D341Med (cell line): ENCODE data around the gene DCAF4.
A peak's percentile ranks its signal among the peaks of the same experiment; 100 is the strongest.
"Not testable (repeated sequence)": the region's sequence is repeated elsewhere in the genome, so short reads cannot be mapped to it uniquely, and the experiment has no call there.

ENCODE experiments used
- DNase-seq: peaks from one replicate; pipeline ENCODE4 v3.0.0; 2012; ENCODE audit warnings: low spot score

Gene DCAF4

DNA sequence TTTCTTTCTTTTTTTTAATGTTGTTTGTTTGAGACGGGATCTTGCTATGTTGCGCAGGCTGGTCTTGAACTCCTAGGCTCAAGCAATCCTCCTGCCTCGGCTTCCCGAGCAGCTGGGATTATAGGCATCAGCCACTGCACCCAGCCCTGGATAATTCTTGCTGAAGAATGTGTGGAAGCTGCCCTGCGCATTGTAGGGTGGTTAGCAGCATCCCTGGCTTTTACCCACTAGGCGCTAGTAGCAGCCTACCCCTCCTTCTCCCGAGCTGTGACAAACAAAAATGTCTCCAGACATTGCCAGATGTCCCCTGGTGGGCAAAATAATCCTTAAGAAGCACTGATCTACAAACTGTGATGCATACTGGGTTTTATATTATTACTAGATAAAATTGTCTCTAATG lies 6.6 kb downstream of the DCAF4 start:
- peak; percentile 64 for DNase-seq

DNA sequence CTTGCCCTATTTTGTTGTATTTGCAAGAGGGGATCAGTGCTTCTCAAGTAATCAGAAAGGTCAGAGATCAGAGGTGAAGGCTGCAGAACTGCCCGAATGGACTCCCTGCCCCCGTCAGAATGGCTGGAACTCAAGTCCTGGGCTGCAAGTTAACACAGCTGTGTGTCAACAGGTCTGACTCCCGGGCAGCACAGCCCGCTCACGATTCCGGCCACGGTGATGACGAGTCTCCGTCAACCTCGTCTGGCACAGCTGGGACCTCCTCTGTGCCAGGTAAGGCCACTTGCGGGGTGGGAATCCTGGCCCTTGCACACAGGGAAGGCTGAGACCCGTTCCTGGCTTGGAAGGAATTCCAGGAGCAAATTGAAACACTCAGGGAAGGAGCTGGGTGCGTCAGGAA lies 13.4 kb downstream of the DCAF4 start:
- no peak for DNase-seq

DNA sequence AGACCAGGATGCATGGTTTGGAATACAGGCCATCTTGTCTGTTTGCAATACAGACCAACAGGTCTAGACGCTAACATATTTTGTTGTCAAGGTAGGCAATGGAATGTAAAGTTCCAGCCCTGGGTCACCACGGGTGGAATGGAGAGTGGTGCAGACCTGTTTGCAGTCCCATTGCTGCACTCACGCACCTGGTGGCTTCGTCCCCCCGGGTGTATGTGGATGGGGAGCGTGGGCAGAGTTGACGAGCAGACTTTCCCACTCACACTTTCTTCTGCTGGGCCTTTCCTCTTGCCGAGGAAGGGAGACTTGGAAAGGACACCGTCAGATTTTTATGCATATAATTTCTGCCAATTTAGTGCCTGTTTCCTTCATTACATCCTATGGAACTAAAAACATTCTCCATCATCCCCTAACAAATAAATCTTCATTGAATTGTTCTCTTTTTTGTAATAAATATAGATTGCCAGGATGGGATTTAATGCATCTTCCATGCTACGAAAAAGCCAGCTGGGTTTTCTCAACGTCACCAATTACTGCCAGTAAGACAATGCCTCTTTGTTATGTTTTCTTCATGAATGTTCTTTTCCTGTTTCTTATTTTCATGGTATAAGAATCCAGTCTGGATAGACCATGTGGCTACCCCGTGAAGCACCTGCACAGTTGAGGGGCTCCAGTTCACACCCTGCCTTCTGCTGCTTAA lies 15.2 kb downstream of the DCAF4 start:
- DNase-seq, result no peak

DNA sequence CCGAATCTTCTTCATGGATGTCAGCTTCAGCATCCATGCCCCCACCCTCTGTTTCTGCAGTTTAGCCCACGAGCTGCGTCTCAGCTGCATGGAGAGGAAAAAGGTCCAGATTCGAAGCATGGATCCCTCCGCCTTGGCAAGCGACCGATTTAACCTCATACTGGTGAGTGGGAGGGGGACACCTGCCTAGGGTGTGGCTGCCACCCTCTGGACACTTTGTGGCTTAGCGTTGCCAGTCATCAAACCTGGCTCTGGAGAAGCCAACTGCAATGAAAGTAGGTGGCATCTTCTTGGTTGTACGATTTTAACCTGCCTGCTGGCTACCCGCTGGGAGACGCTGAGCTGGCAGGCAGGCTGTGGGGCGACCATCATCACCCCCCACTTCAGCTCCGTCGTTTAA lies 16.7 kb downstream of the DCAF4 start:
- no peak for DNase-seq

DNA sequence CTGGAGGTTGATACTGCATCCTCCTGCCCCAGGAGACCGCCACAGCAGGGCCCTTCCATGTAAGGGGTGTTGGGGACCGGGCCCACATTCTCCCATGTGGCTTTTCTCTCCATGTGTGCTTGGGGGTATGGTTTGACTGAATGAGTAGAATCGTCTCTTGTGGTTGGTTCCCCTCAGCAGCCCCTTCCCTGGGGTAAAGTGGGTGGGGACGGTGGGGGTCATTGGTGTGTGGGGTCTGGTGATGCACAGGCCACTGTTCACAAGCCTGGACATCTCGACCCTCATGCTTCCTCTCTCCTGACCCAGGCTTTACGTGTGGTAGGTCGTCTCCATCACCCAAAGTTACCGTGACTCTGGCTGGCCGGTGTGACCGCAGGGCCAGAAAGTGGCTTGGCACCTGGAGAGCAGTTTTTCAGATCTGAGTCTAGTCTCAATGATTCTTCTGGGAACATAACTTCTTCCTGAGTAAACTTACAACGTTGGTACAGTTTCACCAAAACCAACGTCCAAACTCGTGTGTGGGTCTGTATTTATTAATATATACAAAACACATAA lies 17.7 kb downstream of the DCAF4 start:
- no peak for DNase-seq

DNA sequence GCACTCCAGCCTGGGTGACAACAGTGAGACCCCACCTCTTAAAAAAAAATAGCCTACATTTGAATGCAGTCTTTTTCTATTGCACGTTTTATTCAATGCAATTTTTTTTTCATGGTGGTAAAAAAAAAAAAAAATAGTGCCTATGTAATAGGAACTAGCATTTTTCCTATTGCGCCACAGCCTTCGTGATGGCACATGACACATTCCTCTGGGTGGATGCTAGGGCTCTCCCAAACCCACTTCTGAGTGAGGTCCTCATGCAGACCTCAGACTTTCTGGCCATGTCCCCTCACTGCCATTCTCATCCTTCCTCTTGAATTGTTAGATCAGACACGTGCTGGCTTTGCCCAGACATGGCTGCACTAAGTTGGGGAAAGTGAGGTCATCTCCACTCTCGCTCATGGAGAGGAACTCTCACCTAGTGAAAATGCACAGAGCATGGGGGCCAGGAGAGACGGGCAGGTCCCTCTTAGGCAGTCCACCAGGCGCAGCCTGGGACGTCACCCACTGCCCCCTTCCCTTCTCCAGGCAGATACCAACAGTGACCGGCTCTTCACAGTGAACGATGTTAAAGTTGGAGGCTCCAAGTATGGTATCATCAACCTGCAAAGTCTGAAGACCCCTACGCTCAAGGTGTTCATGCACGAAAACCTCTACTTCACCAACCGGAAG lies 19.2 kb downstream of the DCAF4 start:
- no peak for DNase-seq

DNA sequence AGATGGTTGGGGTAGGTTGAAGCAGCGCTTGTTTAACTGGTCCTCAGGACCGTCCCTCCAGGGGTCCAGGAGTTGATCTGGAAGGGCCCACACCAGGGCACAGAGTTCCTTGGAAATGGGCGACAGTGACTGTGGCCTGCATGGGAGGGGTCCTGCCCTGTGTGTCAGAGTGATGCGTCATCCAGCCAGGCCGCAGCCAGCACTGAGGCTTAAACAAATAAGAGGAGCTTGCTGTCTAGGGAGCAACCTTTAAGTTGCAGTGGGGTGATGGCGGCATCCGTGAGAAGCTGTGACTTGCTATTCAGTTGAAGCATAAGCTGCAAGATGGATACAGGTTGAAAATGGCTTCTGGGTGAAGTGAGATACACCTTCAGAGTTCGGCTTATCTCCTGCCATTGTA lies 20.2 kb downstream of the DCAF4 start:
- no peak for DNase-seq

DNA sequence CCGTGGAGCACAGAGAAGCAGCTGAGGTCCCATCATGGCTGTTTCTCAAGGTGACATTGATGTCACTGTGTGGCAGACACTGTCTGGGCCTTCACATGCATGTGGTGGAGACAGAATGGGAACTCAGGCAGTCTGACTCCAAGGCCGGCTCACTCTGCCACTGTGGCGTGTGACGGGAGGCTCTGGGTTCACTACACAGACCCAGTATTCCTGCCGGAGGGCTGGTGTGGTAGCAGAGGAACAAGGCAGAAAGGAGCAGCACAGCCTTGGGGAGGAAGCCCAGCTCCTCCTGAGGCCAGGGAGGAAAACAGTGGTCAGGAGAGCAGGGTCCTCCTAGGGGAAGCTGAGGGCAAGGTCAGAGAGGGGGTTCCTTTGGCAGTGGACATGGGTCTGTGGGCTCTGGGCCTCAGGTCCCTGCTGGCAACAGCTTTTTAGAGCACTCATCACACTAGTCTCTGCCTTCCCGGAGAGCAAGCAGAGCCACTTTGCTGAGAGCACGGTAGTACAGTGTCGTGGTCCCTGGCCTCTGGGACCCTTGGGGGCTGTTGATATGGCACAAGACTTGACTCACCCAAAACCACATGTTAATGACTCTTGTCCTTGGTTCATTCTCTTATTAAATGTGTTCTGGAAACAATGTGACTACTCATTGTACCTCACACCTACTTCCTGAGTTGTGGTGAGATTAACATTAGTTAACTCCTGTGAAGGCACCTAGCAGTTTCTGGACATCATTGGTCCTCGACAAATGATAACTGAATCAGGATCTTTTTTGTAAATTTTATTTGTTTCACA lies 21.3 kb downstream of the DCAF4 start:
- DNase-seq, result no peak

DNA sequence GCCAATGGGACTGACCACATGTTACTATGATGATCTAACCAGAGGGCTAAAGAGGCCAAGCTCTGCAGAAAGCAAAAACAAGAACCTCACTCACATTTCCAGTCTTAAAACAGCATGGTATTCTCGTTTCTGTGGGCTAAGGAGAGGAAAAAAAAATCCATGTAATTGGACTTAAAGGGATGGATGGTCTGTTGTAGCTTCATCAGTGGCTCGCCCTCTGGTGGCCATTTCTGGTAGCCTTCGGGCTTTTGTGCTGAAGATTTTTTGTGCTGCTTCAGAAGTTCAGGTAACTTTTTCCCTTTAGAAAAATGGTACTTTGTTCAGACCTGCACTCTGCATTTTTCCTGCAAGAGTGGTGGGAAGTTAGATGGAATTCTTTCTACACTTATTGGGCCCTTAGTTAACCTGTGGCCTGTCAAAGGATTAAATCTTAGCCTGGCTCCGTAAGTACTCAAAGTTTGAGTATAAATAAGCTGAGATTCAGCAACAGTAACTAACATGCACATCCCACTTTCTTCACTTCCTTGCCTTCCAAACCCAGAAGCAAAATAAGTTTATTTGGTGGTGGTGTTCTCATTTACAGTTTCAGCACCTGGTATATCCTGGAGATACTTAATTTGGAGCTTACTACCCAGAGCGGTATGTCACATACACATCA lies 22.3 kb downstream of the DCAF4 start:
- peak; percentile 68 for DNase-seq

DNA sequence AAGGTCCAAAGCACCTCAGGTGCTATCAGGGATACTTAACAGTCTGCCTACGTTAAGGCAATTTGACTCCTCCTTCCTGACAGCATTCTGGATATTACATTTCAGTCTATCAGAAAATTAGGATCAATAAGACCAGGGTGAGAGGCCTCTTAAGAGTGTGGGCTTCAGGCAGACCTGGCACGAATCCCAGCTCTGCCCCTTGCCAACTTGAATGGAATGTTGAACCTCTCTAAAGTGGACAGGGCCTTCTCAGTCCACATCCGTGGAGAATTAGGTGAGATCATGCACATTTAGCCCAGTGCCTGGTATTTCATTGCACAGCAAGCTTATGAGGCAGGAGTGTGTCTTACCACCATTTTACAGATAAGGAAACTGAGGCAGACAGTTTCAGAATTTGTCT lies 25.9 kb downstream of the DCAF4 start:
- DNase-seq, result no peak

DNA sequence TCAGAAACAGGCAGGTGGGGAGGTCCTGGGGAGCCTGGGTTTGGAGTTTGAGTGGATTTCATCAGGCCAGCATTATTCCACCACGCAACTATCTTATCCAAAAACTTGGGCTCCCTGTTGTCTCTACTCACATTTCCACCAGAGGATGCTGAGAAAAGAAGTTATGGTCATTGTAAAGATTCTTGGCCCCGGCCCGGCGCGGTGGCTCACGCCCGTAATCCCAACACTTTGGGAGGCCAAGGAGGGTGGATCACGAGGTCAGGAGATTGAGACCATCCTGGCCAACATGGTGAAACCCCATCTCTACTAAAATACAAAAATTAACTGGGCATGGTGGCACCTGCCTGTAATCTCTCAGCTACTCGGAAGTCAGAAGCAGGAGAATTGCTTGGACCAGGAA lies 30.5 kb downstream of the DCAF4 start:
- not testable (repeated sequence) for DNase-seq

DNA sequence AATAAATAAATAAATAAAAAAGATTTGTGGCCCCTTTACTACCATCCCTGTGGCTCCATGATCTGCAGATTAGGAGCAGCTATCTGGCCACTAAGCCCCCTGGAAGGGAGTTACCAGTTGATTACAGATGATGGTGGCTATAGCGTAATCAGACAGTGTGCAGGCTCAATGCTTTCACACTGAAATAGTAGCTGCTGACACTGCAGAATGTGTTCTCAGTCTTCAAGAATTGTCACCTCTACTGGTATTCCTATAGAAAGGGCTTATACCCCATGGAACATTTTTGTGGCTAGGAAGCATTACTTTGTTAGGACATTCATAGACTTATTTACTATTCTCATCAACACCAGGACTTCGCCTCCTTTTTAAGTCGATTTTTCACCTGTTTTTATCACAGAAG lies 30.9 kb downstream of the DCAF4 start:
- no peak for DNase-seq

DNA sequence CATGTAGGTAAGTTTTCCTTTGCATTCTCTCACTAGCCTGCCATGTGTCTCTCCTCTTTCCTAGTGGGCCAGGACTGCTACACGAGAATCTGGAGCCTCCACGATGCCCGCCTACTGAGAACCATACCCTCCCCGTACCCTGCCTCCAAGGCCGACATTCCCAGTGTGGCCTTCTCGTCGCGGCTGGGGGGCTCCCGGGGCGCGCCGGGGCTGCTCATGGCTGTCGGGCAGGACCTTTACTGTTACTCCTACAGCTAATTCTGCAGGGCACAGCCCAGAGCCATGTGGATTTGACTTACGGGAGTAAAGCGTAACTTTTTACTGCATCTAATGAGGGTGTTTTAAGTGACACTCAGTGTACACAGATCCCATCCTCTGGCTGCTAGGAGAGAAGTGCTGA lies 32.3 kb downstream of the DCAF4 start:
- DNase-seq, result no peak

DNA sequence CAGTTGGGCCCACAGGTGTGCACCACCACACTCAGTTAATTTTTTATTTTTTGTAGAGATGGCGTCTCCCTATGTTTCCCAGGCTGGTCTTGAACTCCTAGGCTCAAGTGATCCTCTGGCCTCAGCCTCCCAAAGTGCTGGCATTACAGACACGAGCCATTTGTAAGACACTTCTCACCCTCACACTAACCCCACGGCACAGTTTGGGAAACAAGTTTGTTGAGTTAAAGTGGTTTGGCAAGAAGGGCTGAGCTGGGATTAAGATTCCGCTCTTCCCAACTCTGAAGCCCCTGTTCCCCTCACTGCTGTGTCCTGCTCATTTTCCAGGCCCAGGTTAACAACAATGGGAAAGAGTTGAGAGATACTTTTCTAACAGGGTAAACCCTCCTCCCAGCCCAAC lies 34.8 kb downstream of the DCAF4 start:
- DNase-seq, result not testable (repeated sequence)

DNA sequence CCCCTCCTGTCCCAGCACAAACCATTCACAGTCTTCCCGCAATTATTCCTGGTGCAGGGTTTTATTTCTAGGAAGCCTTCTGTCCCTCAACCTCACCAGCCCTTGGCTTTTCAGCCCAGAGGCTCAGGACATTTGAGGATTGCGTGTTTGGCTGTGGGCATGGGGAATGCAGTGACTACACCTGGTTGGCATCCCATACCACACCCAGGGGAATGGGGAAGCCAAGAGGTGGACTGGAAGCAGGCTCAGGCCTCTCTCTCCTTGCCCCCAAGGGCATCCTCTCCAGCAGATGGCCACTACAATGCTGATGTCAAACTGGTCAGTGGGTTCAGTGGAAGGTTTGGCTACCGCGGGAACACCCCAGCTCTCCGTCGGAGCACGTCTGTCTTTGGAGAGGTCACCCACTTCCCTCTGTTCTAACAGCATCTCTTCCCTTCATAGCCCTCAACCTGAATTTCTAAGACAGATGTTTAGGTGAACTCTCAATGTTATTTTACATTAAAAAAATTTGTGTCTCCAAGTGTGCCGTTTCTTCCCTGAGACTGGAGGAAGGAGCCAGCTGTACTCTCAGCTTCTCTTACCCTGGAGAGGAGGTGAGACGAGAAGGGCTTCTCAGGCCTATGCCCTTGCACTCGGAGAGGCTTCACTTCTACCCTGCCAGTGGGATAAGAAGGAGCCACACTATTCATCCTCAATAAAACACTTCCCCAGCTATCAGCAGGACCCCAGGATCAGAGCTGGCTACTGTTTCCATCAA lies 35.5 kb downstream of the DCAF4 start:
- no peak for DNase-seq

DNA sequence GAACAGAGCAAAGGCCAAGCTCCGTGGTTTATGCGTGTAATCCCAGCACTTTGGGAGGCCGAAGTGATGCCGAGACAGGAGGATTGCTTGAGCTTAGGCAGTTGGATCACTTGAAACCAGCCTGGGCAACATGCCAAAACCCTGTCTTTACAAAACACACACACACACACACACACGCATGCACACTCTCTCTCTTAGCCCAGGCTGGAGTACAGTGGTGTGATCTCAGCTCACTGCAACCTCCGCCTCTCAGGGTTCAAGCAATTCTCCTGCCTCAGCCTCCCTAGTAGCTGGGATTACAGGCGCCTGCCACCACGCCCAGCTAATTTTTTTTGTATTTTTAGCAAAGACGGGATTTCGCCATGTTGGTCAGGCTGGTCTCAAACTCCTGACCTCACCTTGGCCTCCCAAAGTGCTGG lies 36.1 kb downstream of the DCAF4 start:
- not testable (repeated sequence) for DNase-seq

DNA sequence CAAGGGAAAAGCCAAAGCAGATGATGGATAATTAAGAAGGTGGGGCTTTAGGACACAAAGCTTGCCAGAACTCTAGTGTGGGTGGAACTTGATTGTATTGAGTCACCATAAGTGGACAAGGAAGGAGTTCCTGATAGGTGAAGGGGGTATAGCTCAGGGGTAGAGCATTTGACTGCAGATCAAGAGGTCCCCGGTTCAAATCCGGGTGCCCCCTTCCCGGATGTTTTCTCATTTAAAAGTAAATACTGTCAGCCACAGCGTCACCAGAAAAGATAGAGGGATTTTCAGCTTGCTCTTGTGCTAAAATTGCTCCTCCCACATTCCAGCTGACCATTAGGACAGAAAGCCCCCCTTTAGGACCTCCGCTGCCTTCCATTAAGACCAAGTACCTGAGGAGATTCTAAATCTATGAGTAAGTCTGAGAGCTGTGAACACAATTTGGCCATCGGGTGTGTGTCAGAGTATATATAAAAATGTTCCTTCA lies 36.6 kb downstream of the DCAF4 start:
- no peak for DNase-seq

DNA sequence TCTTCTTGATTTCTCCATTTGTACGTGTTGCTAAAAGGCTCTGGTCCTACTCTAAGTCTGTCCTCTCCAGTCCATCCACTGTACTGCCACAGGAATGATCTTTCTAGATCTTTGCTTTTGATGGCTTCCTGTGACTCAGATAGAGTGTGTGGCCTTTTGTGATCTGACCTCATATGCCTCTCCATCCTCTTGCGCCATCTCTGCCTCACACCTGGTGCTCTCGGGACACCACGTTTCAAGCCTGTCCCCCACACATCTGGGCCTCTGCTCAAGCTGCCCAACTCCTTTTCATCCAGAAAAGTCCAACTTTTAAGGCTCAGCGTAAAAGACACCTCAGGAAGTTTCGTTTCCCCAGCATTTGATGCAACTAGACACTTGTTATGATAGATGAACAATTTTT lies 39.0 kb downstream of the DCAF4 start:
- DNase-seq, result no peak

DNA sequence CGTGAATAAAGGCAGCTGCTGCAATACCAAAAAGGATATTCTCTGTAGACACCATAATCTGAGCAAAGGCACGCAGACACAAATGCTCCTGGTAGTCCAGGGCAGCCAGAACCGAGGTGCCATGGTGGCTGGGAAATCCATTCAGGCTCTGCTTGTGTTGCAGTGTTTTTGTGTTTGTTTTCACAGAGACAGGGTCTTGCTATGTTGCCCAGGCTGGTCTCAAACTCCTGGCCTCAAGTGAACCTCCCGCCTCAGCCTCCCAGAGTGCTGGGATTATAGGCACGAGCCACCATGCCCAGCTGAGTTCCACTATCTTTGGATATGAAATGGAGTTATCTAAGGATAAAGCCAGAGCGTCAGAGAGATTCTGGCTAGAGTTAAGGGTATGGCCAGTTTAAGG lies 39.8 kb downstream of the DCAF4 start:
- no peak for DNase-seq

DNA sequence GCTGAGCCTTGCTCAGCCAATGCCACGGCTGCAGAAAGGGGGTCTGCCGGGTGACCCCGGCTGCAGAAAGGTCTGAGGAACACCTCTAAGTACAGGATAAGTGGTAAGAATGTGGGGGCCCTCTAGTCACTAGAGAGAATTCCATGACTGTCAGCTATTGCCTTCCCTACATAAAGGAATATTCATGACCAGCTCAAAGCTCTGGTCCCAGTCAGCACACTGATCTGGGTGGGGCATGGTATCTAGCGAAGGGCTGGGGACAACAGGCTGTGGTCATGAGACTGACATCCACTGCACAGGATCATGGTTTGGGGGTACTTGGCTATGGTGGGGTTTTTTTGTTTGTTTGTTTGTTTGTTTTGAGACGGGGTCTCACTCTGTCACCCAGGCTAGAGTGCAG lies 42.1 kb downstream of the DCAF4 start:
- no peak for DNase-seq

DNA sequence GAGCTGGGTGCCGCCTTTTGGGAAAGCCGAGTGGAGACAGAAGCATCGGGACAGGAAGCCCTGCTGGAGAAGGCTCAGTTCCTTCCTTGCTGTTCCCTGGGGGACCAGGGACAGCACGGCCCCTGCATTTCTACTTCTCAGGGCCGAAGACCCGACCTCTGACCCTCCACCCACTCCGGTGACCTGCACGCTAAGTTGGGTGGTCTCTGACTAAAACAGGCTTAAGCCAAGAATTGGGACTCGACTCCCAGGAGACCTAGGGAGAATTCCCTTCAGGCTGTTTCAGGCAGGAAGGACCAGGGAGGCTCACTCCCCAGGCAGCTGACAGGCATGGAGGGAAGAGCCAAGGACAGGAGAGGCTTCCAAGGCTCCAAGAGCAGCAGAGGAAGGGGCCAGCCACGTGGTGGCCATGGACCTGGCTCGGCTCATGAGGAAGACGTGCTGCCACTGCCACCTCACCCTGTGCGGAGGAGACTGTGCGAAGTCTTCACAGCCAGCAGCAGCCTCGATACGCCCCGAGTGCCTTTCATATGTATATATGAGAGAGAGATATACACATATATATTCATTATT lies 43.9 kb downstream of the DCAF4 start:
- peak; percentile 57 for DNase-seq
